ENCODE data around the gene ABLIM2.

The ABLIM2 gene

DNA sequence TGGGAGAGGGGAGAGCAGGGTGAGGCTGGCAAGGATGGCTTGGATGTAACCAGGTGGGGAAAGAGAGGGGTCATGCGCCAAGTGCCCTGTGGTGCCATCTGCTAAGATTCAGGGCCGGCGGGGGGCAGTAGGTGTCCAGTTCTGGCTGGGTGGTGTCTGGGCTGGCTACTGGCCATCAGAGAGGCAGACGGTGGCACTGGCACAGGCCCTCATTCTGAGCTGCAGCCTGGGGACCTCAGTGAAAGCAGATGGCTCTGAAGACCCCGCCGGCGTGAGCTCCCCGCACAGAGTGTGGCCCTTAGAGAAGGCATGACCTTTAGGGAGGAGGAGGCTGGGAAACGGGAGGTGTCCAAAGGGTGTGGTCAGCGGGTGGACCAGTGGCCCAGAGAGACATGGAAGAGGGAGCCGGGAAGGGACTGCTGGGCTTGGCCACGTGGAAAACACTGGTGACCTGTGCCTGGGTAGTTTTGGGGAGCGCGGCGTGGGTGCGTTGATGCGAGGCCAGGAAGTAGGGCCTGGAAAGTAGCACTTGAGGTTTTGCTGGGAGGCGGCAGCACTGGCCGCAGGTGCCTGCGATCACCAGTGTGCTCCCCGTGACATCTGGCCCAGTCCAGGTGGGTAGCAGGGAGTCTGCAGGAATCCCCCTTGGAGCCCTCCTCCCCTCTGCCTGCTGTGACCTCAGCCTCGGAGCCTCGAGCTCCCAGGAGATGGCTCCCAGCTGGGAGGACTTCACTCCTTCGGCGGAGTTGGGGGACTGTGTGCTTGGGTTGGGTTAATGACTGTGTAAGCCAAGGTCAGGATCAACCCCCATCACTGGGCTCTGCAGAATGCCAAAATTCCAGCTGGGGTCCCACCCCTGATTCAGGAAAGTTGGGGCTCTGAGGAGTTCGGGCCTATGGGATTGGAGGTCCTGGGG lies 31.2 kb upstream of the ABLIM2 start:
- TF ChIP-seq, protein P1, sequence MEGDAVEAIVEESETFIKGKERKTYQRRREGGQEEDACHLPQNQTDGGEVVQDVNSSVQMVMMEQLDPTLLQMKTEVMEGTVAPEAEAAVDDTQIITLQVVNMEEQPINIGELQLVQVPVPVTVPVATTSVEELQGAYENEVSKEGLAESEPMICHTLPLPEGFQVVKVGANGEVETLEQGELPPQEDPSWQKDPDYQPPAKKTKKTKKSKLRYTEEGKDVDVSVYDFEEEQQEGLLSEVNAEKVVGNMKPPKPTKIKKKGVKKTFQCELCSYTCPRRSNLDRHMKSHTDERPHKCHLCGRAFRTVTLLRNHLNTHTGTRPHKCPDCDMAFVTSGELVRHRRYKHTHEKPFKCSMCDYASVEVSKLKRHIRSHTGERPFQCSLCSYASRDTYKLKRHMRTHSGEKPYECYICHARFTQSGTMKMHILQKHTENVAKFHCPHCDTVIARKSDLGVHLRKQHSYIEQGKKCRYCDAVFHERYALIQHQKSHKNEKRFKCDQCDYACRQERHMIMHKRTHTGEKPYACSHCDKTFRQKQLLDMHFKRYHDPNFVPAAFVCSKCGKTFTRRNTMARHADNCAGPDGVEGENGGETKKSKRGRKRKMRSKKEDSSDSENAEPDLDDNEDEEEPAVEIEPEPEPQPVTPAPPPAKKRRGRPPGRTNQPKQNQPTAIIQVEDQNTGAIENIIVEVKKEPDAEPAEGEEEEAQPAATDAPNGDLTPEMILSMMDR (IDR thresholded peaks at IDR 0.05) = no peak

DNA sequence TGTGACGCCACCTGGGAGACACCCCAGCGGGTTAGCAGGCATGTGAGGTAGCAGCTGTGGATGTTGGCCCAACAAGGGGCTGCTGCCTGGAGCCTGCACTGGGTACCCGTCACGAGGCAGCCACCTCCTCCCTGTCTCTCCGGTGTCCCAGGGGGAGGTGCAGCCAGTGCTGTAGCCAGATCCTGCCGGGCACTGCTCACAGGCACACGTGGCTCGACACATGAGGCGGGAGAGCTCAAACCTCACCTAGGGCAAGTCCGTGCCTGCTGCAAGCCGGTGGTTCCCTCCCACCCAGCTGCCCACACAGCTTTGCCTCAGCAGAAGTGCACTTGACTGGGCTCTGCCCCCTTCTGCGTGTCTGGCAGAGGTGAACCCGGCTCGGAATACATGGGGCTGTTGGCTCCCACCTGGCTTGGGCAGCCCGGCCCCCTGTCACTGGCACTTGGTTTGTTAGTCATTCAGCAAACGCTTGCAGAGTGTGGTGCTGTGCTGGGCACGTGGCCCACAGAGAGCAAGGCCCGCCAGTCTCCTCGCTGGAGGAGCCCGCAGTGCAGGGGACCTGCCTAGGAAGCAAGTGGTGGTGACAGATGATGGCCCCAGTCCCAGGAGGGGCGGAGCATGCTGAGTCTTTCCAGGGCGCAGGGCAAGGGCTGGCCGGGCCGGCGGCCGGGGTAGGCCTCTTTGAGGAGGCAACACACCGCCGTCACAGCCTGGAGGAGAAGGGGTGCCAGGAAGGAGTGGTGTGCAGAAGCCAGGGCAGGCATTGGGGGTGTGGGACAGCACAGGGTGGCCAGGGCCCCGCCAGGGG lies 30.3 kb upstream of the ABLIM2 start:
- TF ChIP-seq, protein P1 (IDR thresholded peaks at IDR 0.05) = no peak

DNA sequence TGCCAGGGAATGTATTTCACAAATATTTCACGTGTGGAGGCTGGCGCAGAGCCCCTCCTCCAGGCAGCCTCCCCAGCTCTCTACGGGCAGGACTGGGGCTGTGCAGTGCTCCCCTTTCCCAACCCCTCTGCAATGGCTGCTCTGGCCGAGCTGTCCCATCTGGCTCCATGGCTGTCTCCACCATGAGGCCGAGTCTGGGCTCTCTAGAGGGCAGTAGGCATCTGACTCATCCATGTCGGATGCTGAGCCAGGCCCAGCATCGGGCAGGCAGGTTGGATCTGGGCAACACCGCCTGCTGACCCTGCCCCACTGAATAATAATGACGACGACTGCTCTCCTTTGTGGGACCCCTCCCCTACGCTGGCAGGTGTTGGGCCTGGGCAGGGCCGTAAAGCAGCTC lies 29.5 kb upstream of the ABLIM2 start:
- TF ChIP-seq, protein P1 (IDR thresholded peaks at IDR 0.05) = no peak

DNA sequence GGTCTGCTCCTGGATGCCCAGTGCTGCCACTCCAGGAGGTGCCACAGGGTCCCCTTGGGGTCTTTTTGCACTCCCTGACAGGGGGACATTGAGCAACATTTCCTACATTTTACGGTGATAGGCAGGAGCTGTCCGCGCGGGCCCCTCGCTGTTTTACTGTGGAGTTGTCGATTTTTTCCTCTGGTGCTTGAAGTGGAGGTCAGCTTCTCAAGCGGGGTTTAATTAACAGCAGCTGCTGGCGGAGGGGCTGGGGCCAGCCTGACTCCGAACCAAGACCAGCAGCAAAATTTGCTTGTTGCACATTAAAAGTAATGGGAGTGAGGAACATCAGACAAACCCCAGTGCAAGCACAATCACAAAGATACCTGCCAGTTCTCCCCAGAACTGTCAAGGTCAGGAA lies 27.3 kb upstream of the ABLIM2 start:
- TF ChIP-seq, protein P1 (IDR thresholded peaks at IDR 0.05) = no peak

DNA sequence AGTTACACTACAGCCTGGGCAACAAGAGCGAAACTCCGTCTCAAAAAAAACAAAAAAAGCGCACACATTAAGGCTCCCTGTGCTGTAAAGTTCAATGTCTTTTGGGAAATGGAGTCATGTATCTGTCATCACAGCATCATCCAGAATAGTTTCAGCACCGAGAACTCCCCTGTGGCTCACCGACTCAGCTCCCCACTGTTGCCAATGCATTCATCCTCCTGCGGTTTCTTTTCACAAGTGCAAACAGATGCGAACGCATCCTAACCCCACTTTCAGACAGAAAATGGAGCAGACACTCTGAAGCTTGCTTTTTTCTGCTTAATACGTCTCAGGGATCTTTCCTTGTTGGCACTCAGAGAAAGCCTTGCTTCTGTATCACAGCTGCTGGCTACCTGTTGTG lies 26.7 kb upstream of the ABLIM2 start:
- TF ChIP-seq, protein P1 (IDR thresholded peaks at IDR 0.05) = no peak

DNA sequence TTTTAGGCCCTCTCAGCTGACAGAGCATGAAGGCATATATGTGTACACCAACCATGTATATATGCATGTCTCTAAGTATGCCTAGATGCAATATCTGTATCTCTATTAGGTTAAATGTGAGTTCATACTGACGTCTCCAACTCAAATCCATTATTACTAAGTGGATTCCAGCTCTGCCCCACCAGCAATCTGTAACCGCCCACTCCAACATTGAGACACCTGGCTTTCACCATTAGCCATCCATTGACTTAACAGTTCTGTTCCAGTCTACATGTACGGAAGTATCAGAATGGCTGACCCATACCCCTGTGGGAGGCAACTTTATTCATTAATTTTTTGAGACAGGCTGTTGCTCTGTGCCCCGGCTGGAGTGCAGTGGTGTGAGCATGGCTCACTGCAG lies 25.4 kb upstream of the ABLIM2 start:
- TF ChIP-seq, protein P1 (IDR thresholded peaks at IDR 0.05) = no peak

DNA sequence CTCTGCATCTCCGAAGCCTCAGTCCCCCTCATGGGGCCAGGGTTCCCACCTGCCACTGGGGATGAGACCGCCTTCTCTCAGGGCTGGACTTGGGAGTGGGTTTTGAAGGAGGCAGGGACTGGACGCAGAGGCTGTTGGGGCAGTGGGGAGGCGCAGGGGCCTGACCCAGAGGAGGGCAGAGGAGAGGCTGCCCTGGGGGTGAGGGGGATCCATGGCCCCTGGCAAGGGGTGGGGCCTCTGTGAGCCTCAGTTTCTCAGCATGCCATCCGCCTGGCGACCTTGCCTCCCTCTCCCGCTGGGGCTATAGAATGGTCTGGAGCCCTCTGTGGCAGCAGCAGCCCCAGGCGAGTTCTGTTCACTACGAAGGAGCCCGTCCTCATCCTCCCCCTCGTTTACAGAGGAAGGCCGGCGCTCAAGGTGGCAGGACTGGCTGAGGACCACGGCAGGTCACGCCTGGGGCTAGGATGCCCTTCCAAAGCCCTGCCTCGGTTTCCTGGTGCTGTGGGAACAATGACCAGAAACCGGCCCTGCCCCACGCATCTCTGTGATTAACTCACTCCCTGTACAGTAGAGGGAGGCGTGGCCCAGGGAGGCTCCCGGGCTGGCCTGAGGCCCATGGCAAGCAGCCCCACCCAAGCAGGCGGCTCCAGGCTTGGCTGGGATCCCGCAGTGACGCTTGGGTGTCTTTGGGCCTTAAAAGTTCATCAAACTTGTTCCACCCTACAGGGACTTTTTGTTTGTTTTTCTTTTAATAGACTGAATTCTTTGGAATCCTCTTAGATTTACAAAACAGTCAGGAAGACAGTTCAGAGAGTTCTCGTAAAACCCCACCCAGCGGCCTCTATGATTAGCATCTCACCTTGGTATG lies 24.5 kb upstream of the ABLIM2 start:
- TF ChIP-seq, protein P1 (IDR thresholded peaks at IDR 0.05) = no peak
